Measurements from ENCODE around the gene ARHGEF28. TPM values are rescaled to one million over a fixed set of nuclear protein-coding genes. Genes with fewer than 3 reads are reported as not detected.

Gene ARHGEF28
- total RNA-seq, 1 experiment from 2014 or later = 0.57 TPM

- H3T11ph ChIP-seq (ENCODE audit: low read length) = no peak overlapping the region
- no peaks in the 10 kb centered on the region for H4K20me1 ChIP-seq (ENCODE audit: control insufficient read depth, insufficient read depth, insufficient read length)
- no peaks in the 10 kb centered on the region for H3K79me1 ChIP-seq (ENCODE audit: insufficient read depth, low read depth, low read length, poor library complexity, severe bottlenecking)
- H3K27me3 ChIP-seq (ENCODE audit: insufficient read depth, low read length) = no peaks in the 10 kb centered on the region
- no peak overlapping the region for H3K27ac ChIP-seq (ENCODE audit: insufficient read length, low read depth, low read length)
- WGBS (ENCODE audit: extremely low coverage, insufficient read length, low lambda C conversion rate) = no CpG with 5 or more reads among the region's 2 CpGs
- TF ChIP-seq CTCF (conservative IDR thresholded peaks at IDR 0.05) = no peak
- H2AFZ ChIP-seq (ENCODE audit: low read length) = no peak overlapping the region
- no peak overlapping the region for H2BK20ac ChIP-seq (ENCODE audit: low read depth, low read length, poor library complexity, severe bottlenecking)
- Mint-ChIP-seq H3K4me3 (no peak overlapping the region; a peak in 1 of 5 replicates), H3K27me3 (ENCODE audit: low read depth) (no peaks in the 10 kb centered on the region; the same call in none of the 2 replicates), H3K36me3 (ENCODE audit: insufficient read depth in 1 of 3, low read depth in 3 of 3) (no peaks in the 10 kb centered on the region), H3K4me1 (peaks cover 31 to 34% of the 10 kb centered on the region in 2 experiments), H3K27ac (no peak overlapping the region), H3K9me3 (no peaks in the 10 kb centered on the region)
- H3K4me1 ChIP-seq (ENCODE audit: insufficient read depth, low read length) = peaks cover 8% of the 10 kb centered on the region; the same call in 1 of the 2 replicates
- no peak overlapping the region for H3K23ac ChIP-seq (ENCODE audit: insufficient read length, low read depth, low read length)
- no peak overlapping the region for H3K14ac ChIP-seq (ENCODE audit: insufficient read depth, low read length)
- no peak overlapping the region for H3K4me2 ChIP-seq (ENCODE audit: insufficient read depth, insufficient read length, low read length)
- H3K56ac ChIP-seq (ENCODE audit: insufficient read length, low read depth, low read length) = no peak overlapping the region
- H3K4ac ChIP-seq (ENCODE audit: low read depth, low read length) = no peak overlapping the region
- H3K9me3 ChIP-seq (ENCODE audit: control insufficient read depth, low read depth, low read length) = no peaks in the 10 kb centered on the region
- no peaks in the 10 kb centered on the region for H3K79me2 ChIP-seq (ENCODE audit: insufficient read depth, low read length)
- no peak overlapping the region for H4K91ac ChIP-seq (ENCODE audit: insufficient read length, low read depth, low read length)
- no peak overlapping the region for H4K5ac ChIP-seq (ENCODE audit: insufficient read length, low read depth, low read length)
- H3K23me2 ChIP-seq (ENCODE audit: insufficient read length, low read depth, low read length, poor library complexity, severe bottlenecking) = no peaks in the 10 kb centered on the region
- no peak overlapping the region for H3K18ac ChIP-seq (ENCODE audit: insufficient read length, low read depth, low read length)
- no peak overlapping the region for H2BK120ac ChIP-seq (ENCODE audit: low read depth, low read length, poor library complexity, severe bottlenecking)
- DNase-seq = no peak
- no peak overlapping the region for H4K8ac ChIP-seq (replicated peaks; ENCODE audit: insufficient read length, low read depth, low read length)
- H2BK15ac ChIP-seq (ENCODE audit: low read depth, low read length) = no peak overlapping the region
- H3K9ac ChIP-seq (ENCODE audit: extremely low read depth, insufficient read length, low read length) = no peak overlapping the region
- H2AK5ac ChIP-seq (ENCODE audit: insufficient read length, low read length) = no peak overlapping the region
- no peak overlapping the region for H2BK12ac ChIP-seq (ENCODE audit: insufficient read length, low read depth, low read length)
- H2BK5ac ChIP-seq (ENCODE audit: insufficient read length, low read length) = no peak overlapping the region
Measured at GRCh38 chr5:73692166-73692640, 66.2 kb downstream of the ARHGEF28 start.
